Panc1 (cell line): ENCODE results near the gene CEP41. TPM values are rescaled to one million over a fixed set of nuclear protein-coding genes. Genes with fewer than 3 reads are reported as not detected.

Experiments used
- ATAC-seq: fragments of 200-7000 bp; cut with Tn5 transposase; 2 replicates; pipeline ENCODE4 v1.9.1; 2020; ENCODE audit warnings: mild to moderate bottlenecking, moderate library complexity
- BruUV-seq: library from RNA; stranded (reverse); fragments of 400-500 nt; replicated peaks from 2 replicates; lab custom pipeline; 2021; lab: Mats Ljungman, UMichigan
- CTCF ChIA-PET: fragments of 300-600 bp; sonication (Branson Sonifier 250); formaldehyde crosslinking; loops from one replicate; lab custom pipeline; 2022; ENCODE audit warnings: antibody characterized with exemption; lab: Charles Lee
- POLR2A ChIA-PET: fragments of 300-600 bp; sonication (Branson Sonifier 250); formaldehyde crosslinking; loops from one replicate; lab custom pipeline; 2022; ENCODE audit warnings: antibody characterized with exemption; lab: Charles Lee
- DNase-seq: peaks from one replicate; pipeline ENCODE4 v3.0.0-alpha.2; 2010; ENCODE audit warnings: low read depth, low spot score
- H3K27ac ChIP-seq: 2 replicates; pipeline ENCODE4 v1.5.1; 2011; ENCODE audit warnings: mild to moderate bottlenecking, low read length, inconsistent platforms
- H3K27me3 ChIP-seq: fragments of 200-500 bp; sonication (Bioruptor generic); 2 replicates; pipeline ENCODE4 v1.6.0; 2014; ENCODE audit warnings: low read length, inconsistent platforms; ENCODE audit not compliant: control insufficient read depth, insufficient read depth
- H3K36me3 ChIP-seq: fragments of 200-500 bp; sonication (Bioruptor generic); 2 replicates; pipeline ENCODE4 v1.5.1; 2014; ENCODE audit warnings: inconsistent platforms, mild to moderate bottlenecking, low read length, moderate library complexity; ENCODE audit not compliant: control insufficient read depth, insufficient read depth
- H3K4me1 ChIP-seq: 2 replicates; pipeline ENCODE4 v1.5.1; 2011; ENCODE audit warnings: inconsistent platforms, mild to moderate bottlenecking, low read length, moderate library complexity; ENCODE audit not compliant: control insufficient read depth, insufficient read depth
- H3K4me3 ChIP-seq, 2 experiments: 2 replicates each; pipeline ENCODE4 v1.5.1; 2011 to 2012; ENCODE audit warnings: low read depth in 2 of 2, low read length in 2 of 2, mild to moderate bottlenecking in 2 of 2, inconsistent platforms in 1 of 2, moderate library complexity in 1 of 2
- H3K9me3 ChIP-seq: fragments of 200-500 bp; sonication (Bioruptor generic); 2 replicates; pipeline ENCODE4 v1.5.1; 2014; ENCODE audit warnings: low read depth, mild to moderate bottlenecking, inconsistent platforms, low read length, moderate library complexity; ENCODE audit not compliant: control insufficient read depth, insufficient read depth
- POLR2AphosphoS5 ChIP-seq: IDR thresholded peaks from 2 replicates; pipeline ENCODE4 v1.6.1; 2012; ENCODE audit warnings: mild to moderate bottlenecking, low read depth, low read length, moderate library complexity
- SIN3A ChIP-seq: IDR thresholded peaks from 2 replicates; pipeline ENCODE4 v1.6.1; 2012; ENCODE audit warnings: low read depth, mild to moderate bottlenecking, low read length, moderate library complexity, borderline replicate concordance; ENCODE audit not compliant: insufficient read depth
- TCF7L2 ChIP-seq: IDR thresholded peaks from 2 replicates; pipeline ENCODE4 v1.6.1; 2011; ENCODE audit warnings: mild to moderate bottlenecking, low read depth, low read length, inconsistent platforms
- in situ Hi-C: cut with HindIII; loops from 2 replicates; pipeline ENCODE4 v1.10.0; 2016; ENCODE audit warnings: low sequenced_read_pairs, low pct_unique_long_range_greater_than_20kb
- intact Hi-C: fragments of 100-400 bp; cut with micrococcal nuclease; formaldehyde crosslinking; loops from one replicate; pipeline ENCODE4 v1.10.0; 2022; ENCODE audit not compliant: unreplicated experiment
- total RNA-seq: library from RNA; stranded (reverse); gene quantifications from one replicate; pipeline ENCODE4 v1.2.1, GENCODE V29; 2021; ENCODE audit not compliant: unreplicated experiment
- TF ChIP-seq, protein P1 (sequence below), 2 experiments: IDR thresholded peaks; 2 replicates each; pipeline ENCODE4 v1.6.1; 2011 to 2012; ENCODE audit warnings: low read depth in 2 of 2, control low read depth in 1 of 2, low read length in 1 of 2, mild to moderate bottlenecking in 1 of 2, moderate library complexity in 1 of 2; ENCODE audit not compliant: insufficient read depth in 1 of 2
- TF ChIP-seq, protein P2 (sequence below): fragments of 450-650 bp; IDR thresholded peaks from 2 replicates; pipeline ENCODE4 v1.5.1; 2017; ENCODE audit warnings: mild to moderate bottlenecking

Gene CEP41
- total RNA-seq, 1 experiment from 2014 or later, result 13.2 TPM

- no TSS peak for BruUV-seq
- in situ Hi-C loops (no loop called here), intact Hi-C loops (no loop called here)
- Histone ChIP-seq H3K4me3 (peak overlapping the region in 1 of 2 experiments; percentile 33; a peak in 2 of 4 replicates), H3K27me3 (no peaks in the 10 kb centered on the region), H3K4me1 (peaks cover 15% of the 10 kb centered on the region), H3K36me3 (no peaks in the 10 kb centered on the region), H3K9me3 (peaks cover 10% of the 10 kb centered on the region; the same call in 1 of the 2 replicates), H3K27ac (peak overlapping the region; percentile 83)
- DNase-seq (no peak), ATAC-seq (peak; percentile 62)
- ChIA-PET POLR2A (no interaction called here), CTCF (no interaction called here)
- TF ChIP-seq, protein P1, sequence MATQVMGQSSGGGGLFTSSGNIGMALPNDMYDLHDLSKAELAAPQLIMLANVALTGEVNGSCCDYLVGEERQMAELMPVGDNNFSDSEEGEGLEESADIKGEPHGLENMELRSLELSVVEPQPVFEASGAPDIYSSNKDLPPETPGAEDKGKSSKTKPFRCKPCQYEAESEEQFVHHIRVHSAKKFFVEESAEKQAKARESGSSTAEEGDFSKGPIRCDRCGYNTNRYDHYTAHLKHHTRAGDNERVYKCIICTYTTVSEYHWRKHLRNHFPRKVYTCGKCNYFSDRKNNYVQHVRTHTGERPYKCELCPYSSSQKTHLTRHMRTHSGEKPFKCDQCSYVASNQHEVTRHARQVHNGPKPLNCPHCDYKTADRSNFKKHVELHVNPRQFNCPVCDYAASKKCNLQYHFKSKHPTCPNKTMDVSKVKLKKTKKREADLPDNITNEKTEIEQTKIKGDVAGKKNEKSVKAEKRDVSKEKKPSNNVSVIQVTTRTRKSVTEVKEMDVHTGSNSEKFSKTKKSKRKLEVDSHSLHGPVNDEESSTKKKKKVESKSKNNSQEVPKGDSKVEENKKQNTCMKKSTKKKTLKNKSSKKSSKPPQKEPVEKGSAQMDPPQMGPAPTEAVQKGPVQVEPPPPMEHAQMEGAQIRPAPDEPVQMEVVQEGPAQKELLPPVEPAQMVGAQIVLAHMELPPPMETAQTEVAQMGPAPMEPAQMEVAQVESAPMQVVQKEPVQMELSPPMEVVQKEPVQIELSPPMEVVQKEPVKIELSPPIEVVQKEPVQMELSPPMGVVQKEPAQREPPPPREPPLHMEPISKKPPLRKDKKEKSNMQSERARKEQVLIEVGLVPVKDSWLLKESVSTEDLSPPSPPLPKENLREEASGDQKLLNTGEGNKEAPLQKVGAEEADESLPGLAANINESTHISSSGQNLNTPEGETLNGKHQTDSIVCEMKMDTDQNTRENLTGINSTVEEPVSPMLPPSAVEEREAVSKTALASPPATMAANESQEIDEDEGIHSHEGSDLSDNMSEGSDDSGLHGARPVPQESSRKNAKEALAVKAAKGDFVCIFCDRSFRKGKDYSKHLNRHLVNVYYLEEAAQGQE (IDR thresholded peaks at IDR 0.05; ENCODE audit: insufficient read depth in 1 of 2, low read depth in 2 of 2, low read length in 1 of 2), result no peak
- TF ChIP-seq SIN3A (no peak), TCF7L2 (no peak), POLR2AphosphoS5 (no peak; the same call in 1 of the 2 replicates)
- TF ChIP-seq, protein P2, sequence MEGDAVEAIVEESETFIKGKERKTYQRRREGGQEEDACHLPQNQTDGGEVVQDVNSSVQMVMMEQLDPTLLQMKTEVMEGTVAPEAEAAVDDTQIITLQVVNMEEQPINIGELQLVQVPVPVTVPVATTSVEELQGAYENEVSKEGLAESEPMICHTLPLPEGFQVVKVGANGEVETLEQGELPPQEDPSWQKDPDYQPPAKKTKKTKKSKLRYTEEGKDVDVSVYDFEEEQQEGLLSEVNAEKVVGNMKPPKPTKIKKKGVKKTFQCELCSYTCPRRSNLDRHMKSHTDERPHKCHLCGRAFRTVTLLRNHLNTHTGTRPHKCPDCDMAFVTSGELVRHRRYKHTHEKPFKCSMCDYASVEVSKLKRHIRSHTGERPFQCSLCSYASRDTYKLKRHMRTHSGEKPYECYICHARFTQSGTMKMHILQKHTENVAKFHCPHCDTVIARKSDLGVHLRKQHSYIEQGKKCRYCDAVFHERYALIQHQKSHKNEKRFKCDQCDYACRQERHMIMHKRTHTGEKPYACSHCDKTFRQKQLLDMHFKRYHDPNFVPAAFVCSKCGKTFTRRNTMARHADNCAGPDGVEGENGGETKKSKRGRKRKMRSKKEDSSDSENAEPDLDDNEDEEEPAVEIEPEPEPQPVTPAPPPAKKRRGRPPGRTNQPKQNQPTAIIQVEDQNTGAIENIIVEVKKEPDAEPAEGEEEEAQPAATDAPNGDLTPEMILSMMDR, result no peak
These were observed 83.8 kb downstream of the CEP41 start for GRCh38 chr7:130356876-130357611.

DNA sequence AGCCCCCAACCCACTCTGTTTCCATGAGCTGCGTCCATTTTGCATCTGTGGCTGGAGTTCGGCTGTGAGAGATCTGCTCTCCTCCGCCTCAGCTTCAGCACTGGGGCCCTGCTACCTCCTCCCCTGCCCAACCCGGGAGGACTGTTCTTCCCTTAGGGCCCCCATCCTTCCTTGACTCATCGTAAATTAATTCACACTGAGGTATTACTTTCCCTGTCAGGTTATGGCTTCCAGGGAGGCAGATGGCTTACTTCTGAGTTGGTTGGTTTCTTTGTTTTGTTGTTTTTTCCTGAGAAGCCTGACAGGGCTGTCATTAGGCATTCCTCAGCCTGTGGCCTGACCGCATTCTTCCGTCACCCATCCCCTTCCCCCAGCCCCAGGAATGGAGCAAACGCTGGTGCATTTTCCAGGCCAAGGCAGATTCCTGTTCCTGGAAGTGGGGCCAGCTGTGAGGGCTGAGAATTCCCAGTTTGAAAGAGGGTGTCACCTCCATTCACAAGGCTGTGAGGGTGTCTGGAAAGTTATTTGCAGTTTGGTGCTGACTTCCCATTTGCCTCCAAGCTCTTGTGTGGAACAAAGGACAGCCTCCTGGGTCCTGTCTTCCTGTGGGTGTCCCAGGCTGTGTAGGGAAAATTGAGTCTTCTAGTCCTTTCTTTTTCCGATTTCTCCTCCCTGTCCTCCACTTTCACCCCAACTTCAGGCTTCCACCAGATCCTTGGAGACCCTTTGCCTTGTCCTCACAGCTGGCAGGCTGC is 84.5 kb downstream of the CEP41 start:
- no TSS peak for BruUV-seq
- Histone ChIP-seq H3K27me3 (no peaks in the 10 kb centered on the region), H3K4me1 (peaks cover 15% of the 10 kb centered on the region), H3K9me3 (peaks cover 10% of the 10 kb centered on the region; the same call in 1 of the 2 replicates), H3K4me3 (peak overlapping the region in 1 of 2 experiments; percentile 33; a peak in 2 of 4 replicates), H3K36me3 (no peaks in the 10 kb centered on the region), H3K27ac (peak overlapping the region; percentile 83)
- ChIA-PET POLR2A (no interaction called here), CTCF (no interaction called here)
- in situ Hi-C loops (no loop called here), intact Hi-C loops (no loop called here)
- TF ChIP-seq, protein P2, result no peak
- TF ChIP-seq SIN3A (no peak), POLR2AphosphoS5 (peak; percentile 35; the same call in 1 of the 2 replicates), TCF7L2 (no peak)
- TF ChIP-seq, protein P1 (IDR thresholded peaks at IDR 0.05; ENCODE audit: insufficient read depth in 1 of 2, low read depth in 2 of 2, low read length in 1 of 2), result 0 out of 4 replicates have a peak, but pooled peaks of 1 of the 2 experiments have one; percentile 30
- ATAC-seq (peak; percentile 89), DNase-seq (peak; percentile 84)
